SHP77 (cell line): ENCODE results near the gene JAKMIP1.
"Not testable (repeated sequence)": the region's sequence is repeated elsewhere in the genome, so short reads cannot be mapped to it uniquely, and the experiment has no call there.

Experiments used
- DNase-seq, 2 experiments: peaks; one replicate each; lab custom pipeline; 2025; lab: John Stamatoyannopoulos, UW

Gene JAKMIP1

GRCh38 chr4:6143603-6144181 is 56.7 kb downstream of the JAKMIP1 start:
- DNase-seq: no peak

- no peak for DNase-seq
These were observed 57.3 kb downstream of the JAKMIP1 start for GRCh38 chr4:6142935-6143602.

- DNase-seq: no peak
These were observed 57.8 kb downstream of the JAKMIP1 start for GRCh38 chr4:6142511-6142910.

- DNase-seq: no peak
These were observed 58.8 kb downstream of the JAKMIP1 start for GRCh38 chr4:6141554-6141953.

- DNase-seq: not testable (repeated sequence)
These were observed 59.3 kb downstream of the JAKMIP1 start for GRCh38 chr4:6141021-6141420.

- DNase-seq: no peak
These were observed 62.6 kb downstream of the JAKMIP1 start for GRCh38 chr4:6137747-6138135.

- no peak for DNase-seq
These were observed 63.2 kb downstream of the JAKMIP1 start for GRCh38 chr4:6137027-6137746.

GRCh38 chr4:6134612-6135220 is 65.6 kb downstream of the JAKMIP1 start:
- DNase-seq: no peak

- no peak for DNase-seq
These were observed 67.6 kb downstream of the JAKMIP1 start for GRCh38 chr4:6132716-6133115.

- DNase-seq: peak; percentile 18 to 19
These were observed 72.0 kb downstream of the JAKMIP1 start for GRCh38 chr4:6128221-6128850.

- no peak for DNase-seq
These were observed 73.2 kb downstream of the JAKMIP1 start for GRCh38 chr4:6126971-6127745.

- DNase-seq: no peak
These were observed 75.2 kb downstream of the JAKMIP1 start for GRCh38 chr4:6125103-6125651.

- DNase-seq: no peak
These were observed 75.8 kb downstream of the JAKMIP1 start for GRCh38 chr4:6124386-6125102.

GRCh38 chr4:6123976-6124375 is 76.4 kb downstream of the JAKMIP1 start:
- DNase-seq: no peak

- no peak for DNase-seq
These were observed 76.8 kb downstream of the JAKMIP1 start for GRCh38 chr4:6123541-6123940.

- no peak for DNase-seq
These were observed 77.2 kb downstream of the JAKMIP1 start for GRCh38 chr4:6123116-6123515.

- no peak for DNase-seq
These were observed 77.9 kb downstream of the JAKMIP1 start for GRCh38 chr4:6122496-6122895.

- DNase-seq: no peak
These were observed 78.4 kb downstream of the JAKMIP1 start for GRCh38 chr4:6121941-6122340.

GRCh38 chr4:6121276-6121850 is 79.0 kb downstream of the JAKMIP1 start:
- DNase-seq: no peak

- no peak for DNase-seq
These were observed 80.0 kb downstream of the JAKMIP1 start for GRCh38 chr4:6120361-6120760.
